Myocyte (in vitro differentiated cells): ENCODE results near the gene ARHGAP6. TPM values are rescaled to one million over a fixed set of nuclear protein-coding genes. Genes with fewer than 3 reads are reported as not detected.

Experiments
- DNase-seq: peaks from one replicate; pipeline ENCODE4 v3.0.0-alpha.2; 2012; ENCODE audit warnings: low read depth
- total RNA-seq: library from RNA; depleted of rRNA; stranded (reverse); fragments of >200 nt; gene quantifications from 2 replicates; pipeline ENCODE4 v1.2.3, GENCODE V29; 2014

The ARHGAP6 gene
- total RNA-seq, 1 donor from 2014 or later, result 18.1 TPM

DNA sequence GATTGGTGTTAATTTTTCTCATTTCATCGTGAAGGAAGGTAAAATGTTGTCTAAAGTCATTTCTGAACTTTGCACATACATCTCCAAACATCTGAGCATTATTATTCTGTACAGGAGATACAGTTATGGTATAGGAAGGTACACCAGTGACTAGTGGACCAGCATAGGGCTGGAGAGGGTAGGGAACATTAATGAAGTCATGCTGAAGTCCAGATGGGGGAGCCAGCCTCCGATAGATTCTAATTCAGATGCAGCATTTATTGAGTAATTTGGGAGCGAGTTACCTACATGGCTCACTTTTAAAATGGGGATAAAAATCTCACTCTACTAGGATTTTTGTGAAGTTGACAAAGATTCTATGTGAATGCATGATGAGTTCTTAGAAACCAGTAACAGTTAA, 337.6 kb downstream of the ARHGAP6 start:
- DNase-seq, result no peak

DNA sequence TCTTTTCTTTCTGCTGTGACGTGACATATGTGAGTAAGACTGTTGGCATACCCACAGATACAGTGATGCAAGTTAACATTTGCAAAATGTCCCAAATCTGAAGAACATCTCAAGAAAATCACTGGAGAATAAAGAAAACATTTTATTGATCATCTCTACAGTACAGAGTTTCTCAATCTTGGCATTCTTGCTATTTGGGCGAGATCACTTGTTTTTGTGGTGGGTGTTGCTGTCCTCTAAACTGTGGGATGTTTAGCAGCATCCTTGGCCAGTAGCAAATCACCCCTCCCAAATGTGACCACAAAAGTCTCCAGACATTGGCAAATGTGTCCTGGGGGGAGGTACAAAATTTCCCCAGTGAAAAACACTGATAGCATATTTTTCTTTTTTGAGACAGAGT, 343.7 kb downstream of the ARHGAP6 start:
- no peak for DNase-seq

DNA sequence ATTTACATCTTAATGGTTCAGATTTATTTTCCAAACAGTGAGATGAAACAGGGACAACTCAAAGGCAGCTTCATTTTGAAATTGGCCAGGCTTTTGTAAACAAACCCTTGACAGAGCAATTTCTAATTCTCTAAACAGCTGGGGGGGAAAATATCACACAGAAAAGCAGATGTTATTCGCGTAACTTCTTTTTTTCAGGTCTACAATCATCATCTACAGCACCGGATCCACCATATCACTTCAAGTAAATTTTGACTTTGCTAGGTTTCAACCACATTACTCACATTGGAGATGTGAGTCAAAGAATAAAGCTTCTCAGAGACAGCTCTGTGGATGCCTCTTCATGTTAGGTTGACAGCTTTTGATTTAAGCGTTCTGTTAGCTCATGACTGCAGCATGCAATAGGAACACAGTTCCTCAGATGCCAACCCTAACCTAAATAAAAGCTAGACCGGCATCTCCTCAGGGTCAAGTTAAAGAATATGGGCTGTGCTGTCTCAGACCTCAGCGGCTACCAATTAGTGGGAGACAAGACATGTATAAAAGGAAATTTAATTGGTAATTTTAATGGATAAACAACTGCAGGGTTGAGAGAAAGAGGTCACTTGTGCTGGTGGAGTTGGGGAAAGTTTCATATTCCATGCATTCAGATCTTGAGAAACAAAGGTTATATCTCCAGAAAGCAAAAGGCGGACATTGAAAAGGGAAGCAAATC, 345.8 kb downstream of the ARHGAP6 start:
- DNase-seq, result no peak

DNA sequence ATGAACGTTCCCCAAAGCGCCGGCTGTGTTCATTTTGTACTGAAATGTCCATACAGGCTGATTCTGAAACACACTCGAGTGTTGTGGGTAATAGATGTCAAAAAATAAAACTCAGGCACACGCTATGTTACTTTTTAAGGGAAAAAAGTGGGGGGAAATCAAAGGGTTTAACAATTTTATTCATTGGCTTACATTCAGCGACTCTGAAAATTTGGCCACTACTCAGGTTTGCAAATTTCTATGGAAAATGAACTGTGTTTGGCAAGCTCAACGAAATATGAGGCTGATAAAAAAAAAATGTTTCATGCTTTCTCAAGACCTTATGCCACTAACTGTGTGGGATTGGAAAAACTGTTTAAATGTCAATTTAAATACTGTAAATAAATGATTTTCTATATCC, 354.0 kb downstream of the ARHGAP6 start:
- DNase-seq, result no peak

DNA sequence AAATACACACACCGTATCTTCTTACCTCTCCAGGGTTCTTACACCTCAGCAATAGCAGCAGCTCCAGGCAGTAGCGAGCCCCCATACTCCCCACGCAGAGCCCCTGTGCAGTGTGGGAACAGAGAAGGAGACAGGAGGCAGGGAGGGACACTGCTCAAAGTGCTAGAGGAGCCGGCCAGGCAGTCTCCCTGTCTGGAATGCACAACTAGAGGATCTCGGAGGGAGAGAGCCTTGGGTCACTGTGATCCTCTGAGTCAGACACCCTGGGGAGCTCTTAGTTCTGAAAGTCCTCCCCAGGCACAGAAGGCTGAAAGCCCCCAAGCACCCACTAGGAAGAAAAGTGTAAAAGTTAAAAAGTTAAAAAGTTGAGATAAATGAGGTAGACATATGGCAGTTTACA, 356.5 kb downstream of the ARHGAP6 start:
- no peak for DNase-seq

DNA sequence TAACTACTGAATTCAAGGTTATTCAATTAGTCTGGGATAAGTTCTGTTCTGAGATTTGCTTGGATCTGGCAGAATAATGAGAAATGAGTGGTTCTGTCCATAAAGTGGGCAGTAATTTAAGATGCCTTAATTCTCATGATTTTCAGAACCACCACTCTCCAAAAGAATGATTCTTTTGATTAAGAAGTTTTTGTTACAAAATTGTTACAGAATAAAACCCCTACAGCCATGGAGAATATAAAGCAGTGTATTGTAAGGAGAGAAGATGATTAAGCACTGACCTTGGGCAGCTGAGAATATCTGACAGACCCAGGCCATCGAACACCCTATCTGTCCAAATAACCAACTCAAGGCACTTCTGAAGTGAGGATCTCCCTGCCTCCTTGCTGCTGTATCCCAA, 360.1 kb downstream of the ARHGAP6 start:
- no peak for DNase-seq

DNA sequence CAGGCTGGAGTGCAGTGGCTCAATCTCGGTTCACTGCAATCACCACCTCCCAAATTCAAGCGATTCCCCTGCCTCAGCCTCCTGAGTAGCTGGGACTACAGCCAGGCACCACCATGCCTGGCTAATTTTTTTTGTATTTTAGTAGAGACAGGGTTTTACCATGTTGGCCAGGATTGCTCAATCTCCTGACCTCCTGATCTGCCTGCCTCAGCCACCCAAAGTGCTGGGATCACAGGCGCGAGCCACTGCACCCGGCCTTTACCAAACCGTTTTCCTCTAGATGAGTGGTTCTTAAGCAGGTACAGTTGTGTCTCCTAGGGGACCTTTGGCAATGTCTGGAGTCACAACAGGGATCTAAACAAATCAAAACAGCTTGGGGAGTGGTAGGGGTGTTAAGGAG, 360.9 kb downstream of the ARHGAP6 start:
- no peak for DNase-seq

DNA sequence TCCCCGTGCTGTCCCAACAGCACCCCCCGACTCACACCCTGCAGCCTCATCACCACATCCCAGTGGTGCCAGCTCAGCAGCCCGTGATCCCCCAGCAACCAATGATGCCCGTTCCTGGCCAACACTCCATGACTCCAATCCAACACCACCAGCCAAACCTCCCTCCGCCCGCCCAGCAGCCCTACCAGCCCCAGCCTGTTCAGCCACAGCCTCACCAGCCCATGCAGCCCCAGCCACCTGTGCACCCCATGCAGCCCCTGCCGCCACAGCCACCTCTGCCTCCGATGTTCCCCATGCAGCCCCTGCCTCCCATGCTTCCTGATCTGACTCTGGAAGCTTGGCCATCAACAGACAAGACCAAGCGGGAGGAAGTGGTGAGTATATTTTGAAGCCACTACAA, 367.1 kb downstream of the ARHGAP6 start:
- no peak for DNase-seq

DNA sequence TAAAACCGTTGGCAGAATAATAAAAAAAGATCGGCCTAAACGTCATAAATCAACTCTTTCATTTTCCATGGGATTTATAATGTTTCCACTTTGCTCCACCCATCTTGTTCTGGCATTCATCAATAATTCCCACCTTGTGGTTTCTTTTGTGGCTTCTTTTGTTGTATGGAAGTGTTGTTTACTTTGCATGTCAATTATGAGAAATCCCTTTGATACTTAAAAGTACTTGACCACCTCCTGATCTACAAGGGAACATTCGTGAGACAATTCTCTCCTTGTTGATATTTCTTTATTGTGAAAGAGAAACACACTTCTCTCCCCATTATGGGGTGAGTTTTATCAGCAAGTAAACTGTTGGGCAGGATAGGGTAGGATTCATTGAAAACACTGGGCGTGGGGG, 369.7 kb downstream of the ARHGAP6 start:
- no peak for DNase-seq

DNA sequence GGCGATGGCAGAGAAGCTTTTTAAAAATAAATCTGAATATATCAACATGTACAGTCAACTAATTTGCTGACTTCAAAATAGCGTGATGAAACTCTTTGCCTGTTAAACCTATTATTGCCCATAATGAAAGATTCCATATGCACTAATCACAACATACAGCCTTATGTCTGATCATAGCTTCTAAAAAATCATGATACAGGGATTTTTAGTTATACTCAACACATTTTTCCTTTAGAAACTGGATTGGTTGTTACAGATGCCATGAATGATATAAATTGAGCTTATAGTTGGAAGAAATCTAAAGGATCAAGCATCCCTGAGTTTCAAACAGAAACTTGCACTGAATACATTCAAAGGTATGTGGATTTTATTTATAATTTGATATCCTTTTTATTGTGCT, 372.6 kb downstream of the ARHGAP6 start, which contains the start of gene AMELX:
Gene AMELX, plus strand, starts transcription at position 301 of the 400 bp plus-strand sequence. CDS start 1,376 bp downstream, outside the sequence.
- no peak for DNase-seq

DNA sequence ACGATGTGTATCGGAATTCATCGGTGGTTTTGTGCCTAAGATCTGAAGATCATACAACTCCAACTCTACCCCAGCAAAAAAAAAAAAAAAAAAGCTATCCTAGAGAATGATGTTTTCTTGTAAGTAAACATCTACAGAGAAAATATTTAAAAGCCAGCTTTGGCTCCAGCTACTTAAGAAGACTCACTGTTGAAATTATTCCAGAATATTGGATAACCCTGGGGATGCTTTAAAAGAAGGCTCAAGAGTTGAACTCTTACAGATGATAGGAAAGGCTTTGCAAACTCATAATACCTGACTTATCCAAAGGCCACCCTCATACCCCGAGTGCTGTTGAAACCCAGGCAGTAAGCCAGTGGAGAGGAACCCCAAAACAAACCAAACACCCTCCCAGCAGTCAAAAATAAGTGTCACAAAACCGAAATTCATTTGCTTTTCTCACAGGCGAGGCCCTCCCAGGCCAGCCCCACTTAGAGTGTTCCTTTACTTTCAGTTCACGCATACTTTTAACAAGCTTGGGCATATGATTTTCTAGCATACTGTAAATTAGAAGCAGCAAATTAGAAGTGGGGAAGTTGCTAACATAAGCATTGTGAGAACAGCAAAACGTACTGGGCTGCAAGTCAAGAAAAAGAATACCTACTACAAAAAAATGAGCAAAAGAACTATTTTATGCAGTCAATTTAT, 375.2 kb downstream of the ARHGAP6 start:
- DNase-seq, result no peak

DNA sequence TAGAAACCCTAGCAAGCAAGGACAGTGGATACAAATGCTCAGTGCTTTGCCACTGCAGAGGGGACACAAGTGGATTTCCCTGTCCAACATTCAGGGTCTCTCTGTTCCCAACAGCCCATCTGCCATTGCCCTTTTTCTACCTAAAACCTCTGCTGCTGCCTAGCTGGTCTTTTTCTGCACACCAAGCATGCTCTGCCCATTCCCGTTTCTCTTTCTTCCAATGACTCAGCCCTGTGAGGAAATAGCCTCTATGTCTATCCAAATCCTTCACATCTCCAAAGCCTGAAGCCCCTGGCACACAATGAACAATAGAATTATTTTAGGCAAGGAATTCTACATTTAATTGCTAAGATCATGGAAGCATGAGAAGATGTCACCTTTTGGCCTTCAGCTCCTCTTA, 378.2 kb downstream of the ARHGAP6 start:
- DNase-seq, result no peak

DNA sequence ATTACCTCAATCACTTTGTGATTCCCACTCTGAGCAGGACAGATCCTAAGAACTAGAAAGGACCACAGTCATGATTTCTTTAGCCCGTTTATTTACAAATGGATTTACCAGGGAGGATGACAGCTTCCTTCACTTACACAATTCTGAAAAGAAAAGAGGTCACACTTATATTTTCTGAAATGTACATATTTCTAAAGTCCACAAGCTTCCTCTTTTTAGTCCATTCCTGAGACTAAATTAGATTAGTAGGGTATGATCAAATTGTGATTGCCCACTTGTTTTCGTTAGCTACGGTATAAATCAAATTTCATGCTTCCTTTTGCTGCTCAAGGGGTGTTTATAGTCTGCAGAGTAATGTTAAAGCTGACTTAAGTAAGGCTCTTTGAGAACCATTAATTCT, 380.1 kb downstream of the ARHGAP6 start:
- no peak for DNase-seq

DNA sequence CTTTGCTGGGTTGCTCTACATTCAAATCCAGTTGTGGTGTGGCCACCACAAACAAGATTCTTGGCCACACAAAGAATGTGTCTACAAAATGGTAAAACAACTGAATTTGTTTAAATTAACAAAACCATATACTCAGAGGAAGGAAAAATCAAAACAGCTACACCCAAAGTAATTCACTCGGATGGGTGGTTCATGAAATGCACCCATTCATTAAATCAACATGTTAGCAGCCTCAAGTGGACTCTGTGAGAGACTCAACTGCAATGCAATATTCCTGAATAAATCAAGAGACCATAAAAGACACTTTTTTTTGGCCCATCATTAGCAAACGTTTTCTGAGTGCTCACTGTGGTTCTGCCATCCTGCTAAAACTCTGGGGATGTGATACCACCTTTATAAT, 383.7 kb downstream of the ARHGAP6 start:
- no peak for DNase-seq

DNA sequence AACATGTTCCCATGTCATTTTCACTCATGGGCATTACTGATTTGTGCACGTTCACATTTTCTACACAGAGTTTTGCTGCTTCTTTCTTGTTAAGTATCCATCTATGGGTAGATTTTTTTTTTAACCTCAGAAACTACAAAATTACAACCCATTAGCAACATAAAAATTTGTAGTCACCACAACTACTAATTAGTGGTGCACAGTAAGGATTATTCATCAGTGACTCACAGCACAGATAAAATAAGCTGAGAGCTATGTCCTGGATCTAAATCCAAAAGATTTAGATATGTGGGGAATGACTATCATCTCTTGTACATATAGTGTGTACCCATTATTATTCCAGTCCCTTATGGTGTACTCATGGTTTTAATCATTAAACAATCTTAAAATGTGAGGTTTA, 392.2 kb downstream of the ARHGAP6 start:
- DNase-seq, result no peak

DNA sequence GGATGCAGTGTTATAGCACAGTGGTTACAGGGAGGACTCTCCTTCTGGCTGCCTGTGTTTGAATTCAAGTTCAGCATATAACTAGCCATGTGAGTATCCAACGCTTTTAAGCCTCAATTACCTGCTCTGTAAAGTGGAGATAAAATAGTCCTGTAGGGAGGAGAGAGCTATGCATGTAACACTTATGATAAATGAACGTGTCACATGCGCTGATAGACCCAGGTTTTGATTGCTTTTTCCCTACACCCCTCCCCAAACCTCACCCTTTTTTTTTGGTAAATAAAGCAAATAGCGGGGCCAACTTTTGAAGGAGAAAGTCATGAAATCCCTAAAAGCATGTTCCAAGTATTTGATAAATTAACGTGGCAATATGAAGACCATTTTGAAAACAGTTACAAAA, 392.9 kb downstream of the ARHGAP6 start:
- DNase-seq, result no peak

DNA sequence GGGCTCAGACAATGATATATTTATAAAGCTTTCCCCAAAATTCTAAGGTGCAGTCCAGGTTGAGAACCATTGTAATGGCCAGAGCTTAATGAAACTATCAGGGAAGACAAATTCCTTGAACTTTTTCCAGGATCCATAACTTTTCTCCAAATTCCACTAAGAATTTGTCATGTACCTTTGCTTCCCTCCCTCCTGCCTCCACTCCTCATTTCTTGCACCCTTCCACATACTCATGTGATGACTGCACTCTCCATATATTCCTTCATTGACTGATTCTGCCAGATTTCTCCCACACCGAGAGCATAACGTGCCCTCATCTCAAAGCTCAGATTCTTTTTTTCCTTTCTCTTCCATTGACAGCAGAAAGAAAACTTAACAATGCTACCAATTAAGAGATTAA, 393.4 kb downstream of the ARHGAP6 start:
- no peak for DNase-seq

DNA sequence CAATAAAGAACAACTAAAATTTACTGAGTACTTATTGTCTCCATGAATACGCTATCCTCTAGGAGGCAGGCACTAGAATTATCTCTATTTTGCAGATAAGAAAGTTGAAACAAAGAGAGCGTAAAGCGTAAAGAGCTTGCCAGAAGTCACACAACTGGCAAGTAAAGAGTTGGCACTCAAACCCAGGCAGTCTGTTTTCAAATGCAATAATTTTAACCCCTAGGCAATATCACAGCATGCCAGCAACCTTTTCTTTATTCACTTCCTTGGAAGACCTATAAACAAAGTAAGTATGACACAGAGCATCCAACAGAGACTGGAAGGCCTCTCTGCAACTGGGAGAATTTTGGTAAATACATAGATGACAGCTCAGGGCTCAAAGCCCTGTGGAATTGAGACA, 395.7 kb downstream of the ARHGAP6 start:
- DNase-seq, result no peak

DNA sequence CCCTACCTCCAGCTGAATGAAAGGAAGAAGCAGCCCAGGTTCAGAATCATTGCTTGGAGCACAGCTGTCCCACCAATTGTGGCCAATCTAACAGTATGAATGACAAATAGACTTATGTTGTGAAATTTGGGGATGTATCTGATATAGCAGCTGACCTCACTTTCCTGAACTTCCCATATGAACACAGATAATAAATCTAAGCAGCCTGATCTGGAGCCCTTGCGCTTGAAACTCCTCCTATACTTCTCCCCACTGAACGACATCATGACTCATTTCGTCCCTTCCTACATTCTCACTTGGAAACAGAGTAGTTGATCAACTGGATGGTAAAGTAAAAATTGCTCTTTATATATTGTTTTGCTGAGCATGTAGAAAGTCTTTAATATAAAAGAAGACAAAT, 396.7 kb downstream of the ARHGAP6 start:
- no peak for DNase-seq

DNA sequence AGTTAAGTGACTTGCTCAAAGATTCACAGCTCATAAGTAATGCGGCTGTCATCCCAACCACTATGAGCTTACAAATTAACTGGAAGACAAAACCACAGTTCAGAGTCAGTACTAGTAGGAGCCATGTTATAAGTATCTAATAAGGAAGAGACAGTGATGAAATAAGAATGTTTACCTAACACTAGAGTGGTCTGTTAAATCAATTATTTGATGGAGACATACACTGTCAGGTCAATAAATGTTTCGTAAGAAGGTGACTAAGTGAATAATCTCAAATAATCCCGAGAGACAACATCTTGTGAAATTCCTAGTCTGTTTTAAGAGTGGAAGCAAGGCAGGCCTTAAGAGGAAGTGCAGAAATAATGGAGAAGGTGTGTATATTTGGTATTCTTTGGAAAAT, 398.3 kb downstream of the ARHGAP6 start:
- DNase-seq, result no peak

DNA sequence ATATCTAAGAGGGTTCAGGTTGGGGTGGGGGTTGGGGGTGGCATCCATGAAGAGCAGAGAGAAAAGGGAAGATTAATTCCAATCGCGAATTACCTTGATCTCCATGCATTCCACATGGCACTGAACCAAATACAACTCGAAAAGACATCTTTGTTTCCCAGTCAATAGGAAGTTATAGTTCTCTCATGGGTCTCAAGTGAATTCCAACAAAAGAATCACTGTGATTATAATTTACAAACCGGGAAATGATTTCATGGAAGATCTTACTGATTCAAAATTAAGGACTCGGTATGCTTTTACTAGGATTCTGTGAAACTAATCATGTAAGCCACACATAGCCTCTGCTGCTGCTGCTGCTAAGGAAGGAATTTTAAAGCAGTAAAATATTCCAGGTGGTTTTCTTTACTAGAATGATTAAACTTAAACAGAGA, 399.1 kb downstream of the ARHGAP6 start:
- no peak for DNase-seq

DNA sequence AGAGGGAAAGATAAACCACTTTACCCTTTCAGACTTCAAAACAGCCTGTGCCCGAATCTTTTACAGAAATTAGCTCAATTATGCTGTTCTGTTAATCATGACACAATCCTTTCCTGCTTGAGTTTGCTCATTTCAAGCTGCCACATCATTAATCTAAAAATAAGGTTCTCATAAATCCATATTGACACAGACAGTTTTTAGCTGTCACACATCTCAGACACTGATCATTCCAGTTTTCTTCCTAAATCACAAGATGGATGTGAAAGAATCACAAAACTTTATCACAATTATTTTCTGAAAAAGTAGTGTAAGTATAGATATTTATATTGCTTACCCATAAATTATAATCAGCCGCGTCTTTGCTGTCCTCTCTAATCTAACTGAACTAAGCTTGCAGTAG, 400.4 kb downstream of the ARHGAP6 start:
- DNase-seq, result no peak

DNA sequence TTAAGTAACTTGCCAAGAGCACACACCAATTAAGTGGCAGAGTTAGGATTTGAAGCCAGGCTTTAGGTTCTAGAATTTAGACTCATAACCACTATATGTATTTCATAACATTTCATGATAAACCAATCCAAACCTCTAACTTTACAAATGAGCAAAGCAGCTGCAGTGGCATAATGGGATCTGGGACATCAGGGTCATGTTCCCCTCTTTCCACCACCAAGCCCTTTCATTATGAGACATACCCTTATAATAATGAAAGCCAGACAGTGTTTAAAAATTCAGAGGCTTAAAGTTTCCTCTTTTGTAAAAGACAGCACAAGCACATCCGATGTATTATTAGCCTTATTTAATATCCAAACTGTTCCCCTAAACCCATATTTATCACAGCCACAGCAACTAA, 400.8 kb downstream of the ARHGAP6 start:
- no peak for DNase-seq
